ENCODE results near the gene VIPR1. TPM values are rescaled to one million over a fixed set of nuclear protein-coding genes. Genes with fewer than 3 reads are reported as not detected.

VIPR1 gene
- polyA plus RNA-seq, 1 donor, result 75.3 TPM

DNA sequence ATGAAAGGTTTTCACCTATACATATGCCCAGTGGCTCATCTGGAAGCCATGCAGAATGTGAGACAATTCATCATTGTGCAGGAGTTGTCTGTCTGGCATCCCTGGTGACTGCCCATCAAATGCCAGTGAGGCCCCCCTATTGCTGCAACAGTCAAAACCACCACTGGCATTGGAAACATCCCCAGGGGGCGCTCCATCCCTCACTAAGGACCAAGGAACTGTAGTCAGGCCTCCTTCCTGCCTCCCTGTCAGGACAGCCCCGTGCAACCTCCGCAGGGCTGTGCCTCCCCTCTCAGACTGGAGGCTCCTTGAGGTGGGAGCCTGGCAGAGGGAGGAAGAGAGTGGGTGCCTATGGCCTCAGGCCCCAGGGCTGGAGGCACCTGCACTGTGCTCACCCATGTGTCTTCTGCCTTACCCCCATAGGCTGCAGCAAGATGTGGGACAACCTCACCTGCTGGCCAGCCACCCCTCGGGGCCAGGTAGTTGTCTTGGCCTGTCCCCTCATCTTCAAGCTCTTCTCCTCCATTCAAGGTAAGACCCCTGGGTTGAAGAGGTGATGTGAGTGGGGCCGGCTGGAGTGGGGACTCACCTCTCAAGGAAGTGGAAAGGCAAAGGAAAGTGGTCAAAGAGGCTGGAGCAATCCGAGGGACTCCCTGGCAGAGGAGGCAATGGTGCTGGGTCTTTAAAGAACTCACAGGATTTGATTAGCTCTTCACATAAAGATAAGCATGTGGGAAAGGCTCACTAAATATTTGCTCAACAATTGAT, 16.5 kb downstream of the VIPR1 start:
- peaks cover 33% of the 10 kb centered on the region for H3K4me1 ChIP-seq (ENCODE audit: control insufficient read depth, insufficient read depth, low read length)
- WGBS (ENCODE audit: insufficient coverage, low lambda C conversion rate), result no CpG with 5 or more reads among the region's 6 CpGs

GRCh38 chr3:42519568-42519962, 17.1 kb downstream of the VIPR1 start:
- Histone ChIP-seq H3K4me3 (ENCODE audit: low read length) (no peak overlapping the region), H3K27ac (ENCODE audit: low read length) (no peak overlapping the region), H3K4me1 (ENCODE audit: control insufficient read depth, insufficient read depth, low read length) (peaks cover 33% of the 10 kb centered on the region), H3K27me3 (ENCODE audit: control insufficient read depth, insufficient read depth, low read length) (no peaks in the 10 kb centered on the region), H3K9me3 (ENCODE audit: control insufficient read depth, low read depth, low read length) (no peaks in the 10 kb centered on the region), H3K36me3 (ENCODE audit: control insufficient read depth, insufficient read depth, low read length) (peaks cover 54% of the 10 kb centered on the region)
- DNase-seq, result no peak
- WGBS (ENCODE audit: insufficient coverage, low lambda C conversion rate), result no CpG with 5 or more reads among the region's 2 CpGs

More for the DNA sequence above, 16.5 kb downstream of the VIPR1 start:
- Histone ChIP-seq H3K27me3 (ENCODE audit: control insufficient read depth, insufficient read depth, low read length) (no peaks in the 10 kb centered on the region), H3K9me3 (ENCODE audit: control insufficient read depth, low read depth, low read length) (no peaks in the 10 kb centered on the region), H3K27ac (ENCODE audit: low read length) (no peak overlapping the region), H3K36me3 (ENCODE audit: control insufficient read depth, insufficient read depth, low read length) (peaks cover 54% of the 10 kb centered on the region), H3K4me3 (ENCODE audit: low read length) (no peak overlapping the region)
- no peak for DNase-seq

GRCh38 chr3:42520336-42520735, 17.9 kb downstream of the VIPR1 start:
- peaks cover 33% of the 10 kb centered on the region for H3K4me1 ChIP-seq (ENCODE audit: control insufficient read depth, insufficient read depth, low read length)
- DNase-seq, result no peak
- no peak overlapping the region for H3K27ac ChIP-seq (ENCODE audit: low read length)
- H3K4me3 ChIP-seq (ENCODE audit: low read length), result no peak overlapping the region
- no peaks in the 10 kb centered on the region for H3K9me3 ChIP-seq (ENCODE audit: control insufficient read depth, low read depth, low read length)
- H3K27me3 ChIP-seq (ENCODE audit: control insufficient read depth, insufficient read depth, low read length), result no peaks in the 10 kb centered on the region
- peaks cover 50% of the 10 kb centered on the region for H3K36me3 ChIP-seq (ENCODE audit: control insufficient read depth, insufficient read depth, low read length)
- WGBS (ENCODE audit: insufficient coverage, low lambda C conversion rate), result no CpG with 5 or more reads among the region's 4 CpGs

- peaks cover 33% of the 10 kb centered on the region for H3K4me1 ChIP-seq (ENCODE audit: control insufficient read depth, insufficient read depth, low read length)
- H3K27ac ChIP-seq (ENCODE audit: low read length), result no peak overlapping the region
- no CpG with 5 or more reads among the region's 4 CpGs for WGBS (ENCODE audit: insufficient coverage, low lambda C conversion rate)
- no peak for DNase-seq
- no peaks in the 10 kb centered on the region for H3K9me3 ChIP-seq (ENCODE audit: control insufficient read depth, low read depth, low read length)
- H3K36me3 ChIP-seq (ENCODE audit: control insufficient read depth, insufficient read depth, low read length), result peaks cover 52% of the 10 kb centered on the region
- no peaks in the 10 kb centered on the region for H3K27me3 ChIP-seq (ENCODE audit: control insufficient read depth, insufficient read depth, low read length)
- no peak overlapping the region for H3K4me3 ChIP-seq (ENCODE audit: low read length)
Observed at GRCh38 chr3:42520906-42521305, 18.5 kb downstream of the VIPR1 start.

DNA sequence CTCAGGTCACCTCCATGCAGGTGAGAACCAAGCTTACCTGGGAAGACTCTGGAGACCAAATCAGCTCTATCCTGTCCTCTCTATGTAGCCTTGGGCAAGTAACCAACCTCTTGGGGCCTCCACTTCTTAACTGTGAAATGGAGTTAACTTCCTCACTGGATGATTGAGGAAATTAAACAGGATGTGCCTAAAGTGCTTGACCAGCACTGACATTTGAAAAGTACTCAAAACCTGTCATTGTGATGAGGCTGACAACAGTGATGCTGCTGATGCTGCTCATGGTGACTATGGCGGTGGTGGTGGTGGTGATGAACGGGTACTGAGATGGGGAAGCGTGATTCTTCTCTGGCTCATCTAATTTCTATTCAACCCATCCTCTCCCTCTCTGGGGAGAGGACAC, 22.3 kb downstream of the VIPR1 start:
- Histone ChIP-seq H3K4me1 (ENCODE audit: control insufficient read depth, insufficient read depth, low read length) (peaks cover 13% of the 10 kb centered on the region), H3K4me3 (ENCODE audit: low read length) (no peak overlapping the region), H3K27ac (ENCODE audit: low read length) (no peak overlapping the region), H3K27me3 (ENCODE audit: control insufficient read depth, insufficient read depth, low read length) (no peaks in the 10 kb centered on the region), H3K9me3 (ENCODE audit: control insufficient read depth, low read depth, low read length) (no peaks in the 10 kb centered on the region), H3K36me3 (ENCODE audit: control insufficient read depth, insufficient read depth, low read length) (peaks cover 70% of the 10 kb centered on the region)
- WGBS (ENCODE audit: insufficient coverage, low lambda C conversion rate), result no CpG with 5 or more reads among the region's 3 CpGs
- no peak for DNase-seq

DNA sequence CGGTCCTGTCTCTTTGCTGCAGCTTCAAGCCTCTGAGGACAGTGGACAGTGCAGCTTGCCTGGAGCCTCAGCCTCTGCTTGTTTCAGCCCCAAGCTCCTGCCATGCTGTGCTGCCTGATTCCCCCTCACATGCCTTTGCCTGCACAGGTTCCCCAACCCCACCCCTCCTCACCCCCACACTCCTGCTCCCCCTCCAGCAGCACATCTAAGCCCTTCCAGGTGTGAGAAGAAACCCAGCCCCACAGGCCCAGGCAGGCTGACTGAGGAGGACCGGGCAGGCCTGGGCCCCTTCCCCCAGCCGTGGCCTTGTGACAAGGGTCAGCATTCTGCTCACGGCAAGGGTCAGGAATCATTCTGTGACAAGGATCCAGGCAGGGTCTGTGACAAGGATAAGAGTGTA, 22.8 kb downstream of the VIPR1 start:
- no peaks in the 10 kb centered on the region for H3K9me3 ChIP-seq (ENCODE audit: control insufficient read depth, low read depth, low read length)
- H3K36me3 ChIP-seq (ENCODE audit: control insufficient read depth, insufficient read depth, low read length), result peaks cover 70% of the 10 kb centered on the region
- peak in 1 of 2 donors; percentile 37 for DNase-seq
- no peak overlapping the region for H3K27ac ChIP-seq (ENCODE audit: low read length)
- H3K4me1 ChIP-seq (ENCODE audit: control insufficient read depth, insufficient read depth, low read length), result peaks cover 13% of the 10 kb centered on the region
- WGBS (ENCODE audit: insufficient coverage, low lambda C conversion rate), result no CpG with 5 or more reads among the region's 4 CpGs
- no peak overlapping the region for H3K4me3 ChIP-seq (ENCODE audit: low read length)
- no peaks in the 10 kb centered on the region for H3K27me3 ChIP-seq (ENCODE audit: control insufficient read depth, insufficient read depth, low read length)

DNA sequence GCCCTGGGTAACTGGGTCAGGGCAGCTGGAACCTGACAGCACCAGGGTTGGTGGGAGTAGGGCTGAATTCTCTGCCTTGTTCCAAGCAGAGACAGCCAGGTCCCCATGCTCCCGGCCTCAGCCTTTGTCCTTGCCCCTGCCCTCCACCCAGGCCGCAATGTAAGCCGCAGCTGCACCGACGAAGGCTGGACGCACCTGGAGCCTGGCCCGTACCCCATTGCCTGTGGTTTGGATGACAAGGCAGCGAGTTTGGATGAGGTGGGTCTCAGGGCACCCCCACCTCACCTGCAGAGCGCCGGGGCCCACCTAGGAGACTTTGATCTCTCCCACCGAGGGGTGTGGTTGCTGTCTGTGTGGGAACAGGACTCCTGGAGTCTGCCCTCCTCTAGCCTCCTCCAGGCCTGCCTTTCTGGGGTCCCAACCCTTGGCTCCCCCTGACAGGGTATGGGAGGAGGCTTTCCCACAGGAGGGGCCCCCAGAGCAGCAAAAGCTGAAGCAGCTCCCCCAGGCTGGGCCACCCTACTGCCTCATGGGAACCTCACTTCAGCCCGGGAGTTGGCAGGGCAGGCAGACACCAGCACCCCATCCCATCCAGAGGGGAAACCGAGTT, 23.4 kb downstream of the VIPR1 start:
- H3K4me3 ChIP-seq (ENCODE audit: low read length), result no peak overlapping the region
- H3K27me3 ChIP-seq (ENCODE audit: control insufficient read depth, insufficient read depth, low read length), result no peaks in the 10 kb centered on the region
- no peak overlapping the region for H3K27ac ChIP-seq (ENCODE audit: low read length)
- peaks cover 70% of the 10 kb centered on the region for H3K36me3 ChIP-seq (ENCODE audit: control insufficient read depth, insufficient read depth, low read length)
- H3K9me3 ChIP-seq (ENCODE audit: control insufficient read depth, low read depth, low read length), result no peaks in the 10 kb centered on the region
- DNase-seq, result no peak
- H3K4me1 ChIP-seq (ENCODE audit: control insufficient read depth, insufficient read depth, low read length), result peaks cover 13% of the 10 kb centered on the region
- no CpG with 5 or more reads among the region's 13 CpGs for WGBS (ENCODE audit: insufficient coverage, low lambda C conversion rate)

GRCh38 chr3:42526616-42527367, 24.3 kb downstream of the VIPR1 start:
- WGBS (ENCODE audit: insufficient coverage, low lambda C conversion rate), result no CpG with 5 or more reads among the region's 15 CpGs
- H3K4me3 ChIP-seq (ENCODE audit: low read length), result no peak overlapping the region
- H3K27ac ChIP-seq (ENCODE audit: low read length), result no peak overlapping the region
- H3K4me1 ChIP-seq (ENCODE audit: control insufficient read depth, insufficient read depth, low read length), result peaks cover 13% of the 10 kb centered on the region
- no peak for DNase-seq
- no peaks in the 10 kb centered on the region for H3K27me3 ChIP-seq (ENCODE audit: control insufficient read depth, insufficient read depth, low read length)
- no peaks in the 10 kb centered on the region for H3K9me3 ChIP-seq (ENCODE audit: control insufficient read depth, low read depth, low read length)
- peaks cover 74% of the 10 kb centered on the region for H3K36me3 ChIP-seq (ENCODE audit: control insufficient read depth, insufficient read depth, low read length)

- Histone ChIP-seq H3K27me3 (ENCODE audit: control insufficient read depth, insufficient read depth, low read length) (no peaks in the 10 kb centered on the region), H3K27ac (ENCODE audit: low read length) (no peak overlapping the region), H3K9me3 (ENCODE audit: control insufficient read depth, low read depth, low read length) (no peaks in the 10 kb centered on the region), H3K36me3 (ENCODE audit: control insufficient read depth, insufficient read depth, low read length) (peaks cover 81% of the 10 kb centered on the region), H3K4me1 (ENCODE audit: control insufficient read depth, insufficient read depth, low read length) (peaks cover 13% of the 10 kb centered on the region), H3K4me3 (ENCODE audit: low read length) (no peak overlapping the region)
- WGBS (ENCODE audit: insufficient coverage, low lambda C conversion rate), result no CpG with 5 or more reads among the region's 11 CpGs
- no peak for DNase-seq
Observed at GRCh38 chr3:42527368-42527917, 25.0 kb downstream of the VIPR1 start.

GRCh38 chr3:42529468-42529867, 27.0 kb downstream of the VIPR1 start:
- no peaks in the 10 kb centered on the region for H3K9me3 ChIP-seq (ENCODE audit: control insufficient read depth, low read depth, low read length)
- H3K27me3 ChIP-seq (ENCODE audit: control insufficient read depth, insufficient read depth, low read length), result no peaks in the 10 kb centered on the region
- no CpG with 5 or more reads among the region's 2 CpGs for WGBS (ENCODE audit: insufficient coverage, low lambda C conversion rate)
- H3K27ac ChIP-seq (ENCODE audit: low read length), result no peak overlapping the region
- DNase-seq, result no peak
- H3K4me3 ChIP-seq (ENCODE audit: low read length), result no peak overlapping the region
- peaks cover 8% of the 10 kb centered on the region for H3K4me1 ChIP-seq (ENCODE audit: control insufficient read depth, insufficient read depth, low read length)
- H3K36me3 ChIP-seq (ENCODE audit: control insufficient read depth, insufficient read depth, low read length), result peaks cover 77% of the 10 kb centered on the region
